GM23338 (cell line): Measurements from ENCODE around the gene PCDHA5.

Experiments used
- EZH2 ChIP-seq: fragments of 200-600 bp; sonication (generic); IDR thresholded peaks from one replicate; pipeline ENCODE4 v1.8.0; 2017; ENCODE audit warnings: antibody characterized with exemption, mild to moderate bottlenecking, low read depth; ENCODE audit not compliant: unreplicated experiment
- REST ChIP-seq: IDR thresholded peaks from one replicate; pipeline ENCODE4 v1.6.1; 2018; ENCODE audit warnings: antibody characterized with exemption; ENCODE audit not compliant: unreplicated experiment
- TF ChIP-seq, protein P1 (sequence below), 2 experiments: fragments of 200-600 bp in 1 of 2; sonication (generic) in 1 of 2; conservative IDR thresholded peaks; 2 replicates each; pipeline versions ENCODE4 v1.5.1 to v1.6.1; 2016 to 2017; ENCODE audit warnings: antibody characterized with exemption in 2 of 2, low read depth in 2 of 2, mild to moderate bottlenecking in 2 of 2, moderate library complexity in 1 of 2

DNA sequence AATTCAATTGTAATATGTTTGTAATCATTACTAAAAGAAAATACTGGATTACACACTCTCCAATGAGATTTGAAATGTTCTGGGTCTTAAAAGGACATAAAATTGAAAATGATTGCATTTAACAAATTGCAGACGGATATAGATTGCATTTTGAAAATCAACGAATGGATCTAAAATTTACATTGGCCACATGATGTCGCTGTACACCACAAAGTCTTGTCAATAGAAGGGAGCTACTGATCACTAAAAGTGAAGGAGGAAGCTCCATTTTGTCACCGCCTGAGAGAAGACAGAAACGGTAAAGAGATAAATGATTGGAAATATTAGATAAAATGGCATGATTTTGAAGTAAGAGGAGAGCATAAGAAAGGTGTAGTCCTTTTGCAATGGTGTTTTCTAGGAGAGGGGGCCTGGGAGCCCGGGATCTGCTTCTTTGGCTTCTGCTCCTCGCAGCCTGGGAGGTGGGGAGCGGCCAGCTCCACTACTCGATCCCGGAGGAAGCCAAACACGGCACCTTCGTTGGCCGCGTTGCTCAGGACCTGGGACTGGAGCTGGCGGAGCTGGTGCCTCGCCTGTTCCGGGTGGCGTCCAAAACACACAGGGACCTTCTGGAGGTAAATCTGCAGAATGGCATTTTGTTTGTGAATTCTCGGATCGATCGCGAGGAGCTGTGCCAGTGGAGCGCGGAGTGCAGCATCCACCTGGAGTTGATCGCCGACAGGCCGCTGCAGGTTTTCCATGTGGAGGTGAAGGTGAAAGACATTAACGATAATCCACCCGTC, 35.3 kb upstream of the PCDHA5 start, which contains the start of gene PCDHA1:
- TF ChIP-seq EZH2 (no peak), REST (no peak)
- TF ChIP-seq, protein P1, sequence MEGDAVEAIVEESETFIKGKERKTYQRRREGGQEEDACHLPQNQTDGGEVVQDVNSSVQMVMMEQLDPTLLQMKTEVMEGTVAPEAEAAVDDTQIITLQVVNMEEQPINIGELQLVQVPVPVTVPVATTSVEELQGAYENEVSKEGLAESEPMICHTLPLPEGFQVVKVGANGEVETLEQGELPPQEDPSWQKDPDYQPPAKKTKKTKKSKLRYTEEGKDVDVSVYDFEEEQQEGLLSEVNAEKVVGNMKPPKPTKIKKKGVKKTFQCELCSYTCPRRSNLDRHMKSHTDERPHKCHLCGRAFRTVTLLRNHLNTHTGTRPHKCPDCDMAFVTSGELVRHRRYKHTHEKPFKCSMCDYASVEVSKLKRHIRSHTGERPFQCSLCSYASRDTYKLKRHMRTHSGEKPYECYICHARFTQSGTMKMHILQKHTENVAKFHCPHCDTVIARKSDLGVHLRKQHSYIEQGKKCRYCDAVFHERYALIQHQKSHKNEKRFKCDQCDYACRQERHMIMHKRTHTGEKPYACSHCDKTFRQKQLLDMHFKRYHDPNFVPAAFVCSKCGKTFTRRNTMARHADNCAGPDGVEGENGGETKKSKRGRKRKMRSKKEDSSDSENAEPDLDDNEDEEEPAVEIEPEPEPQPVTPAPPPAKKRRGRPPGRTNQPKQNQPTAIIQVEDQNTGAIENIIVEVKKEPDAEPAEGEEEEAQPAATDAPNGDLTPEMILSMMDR (conservative IDR thresholded peaks at IDR 0.05; ENCODE audit: low read depth in 2 of 2): peak; percentile 76
